ENCODE results near the gene CREB5.

DNA sequence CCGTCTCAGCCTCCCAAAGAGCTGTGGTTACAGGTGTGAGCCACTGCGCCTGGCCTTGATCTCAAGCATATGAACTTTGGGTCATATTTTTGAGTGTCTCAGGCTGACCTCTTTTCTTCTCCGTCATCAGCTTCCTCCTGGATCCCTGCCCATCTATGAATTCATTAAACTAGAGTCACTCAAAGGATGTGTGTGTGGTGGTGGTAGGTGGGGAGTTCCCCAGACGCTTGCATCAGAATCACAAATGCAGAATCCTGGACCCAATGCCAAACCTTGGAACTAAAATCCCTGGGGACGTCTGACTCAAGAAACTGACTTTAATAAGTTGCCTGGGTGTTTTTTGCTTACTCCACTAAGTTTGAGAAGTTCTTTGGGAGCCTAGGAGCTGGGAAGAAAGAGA is 6.7 kb upstream of the CREB5 start:
- TF ChIP-seq, protein P1, sequence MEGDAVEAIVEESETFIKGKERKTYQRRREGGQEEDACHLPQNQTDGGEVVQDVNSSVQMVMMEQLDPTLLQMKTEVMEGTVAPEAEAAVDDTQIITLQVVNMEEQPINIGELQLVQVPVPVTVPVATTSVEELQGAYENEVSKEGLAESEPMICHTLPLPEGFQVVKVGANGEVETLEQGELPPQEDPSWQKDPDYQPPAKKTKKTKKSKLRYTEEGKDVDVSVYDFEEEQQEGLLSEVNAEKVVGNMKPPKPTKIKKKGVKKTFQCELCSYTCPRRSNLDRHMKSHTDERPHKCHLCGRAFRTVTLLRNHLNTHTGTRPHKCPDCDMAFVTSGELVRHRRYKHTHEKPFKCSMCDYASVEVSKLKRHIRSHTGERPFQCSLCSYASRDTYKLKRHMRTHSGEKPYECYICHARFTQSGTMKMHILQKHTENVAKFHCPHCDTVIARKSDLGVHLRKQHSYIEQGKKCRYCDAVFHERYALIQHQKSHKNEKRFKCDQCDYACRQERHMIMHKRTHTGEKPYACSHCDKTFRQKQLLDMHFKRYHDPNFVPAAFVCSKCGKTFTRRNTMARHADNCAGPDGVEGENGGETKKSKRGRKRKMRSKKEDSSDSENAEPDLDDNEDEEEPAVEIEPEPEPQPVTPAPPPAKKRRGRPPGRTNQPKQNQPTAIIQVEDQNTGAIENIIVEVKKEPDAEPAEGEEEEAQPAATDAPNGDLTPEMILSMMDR (IDR thresholded peaks at IDR 0.05 in 8 of 11, conservative IDR thresholded peaks at IDR 0.05 in 3 of 11) = no peak
- no peak for TF ChIP-seq POLR2AphosphoS5 (IDR thresholded peaks at IDR 0.05)
- TF ChIP-seq POLR2A (IDR thresholded peaks at IDR 0.05) = no peak

Data from spleen (tissue), 7 donors.